Neural cell (in vitro differentiated cells): ENCODE data around the gene SPATA32. TPM values are rescaled to one million over a fixed set of nuclear protein-coding genes. Genes with fewer than 3 reads are reported as not detected.

Source experiments
- H2AFZ ChIP-seq: fragments of 200-600, 300-800 bp; sonication (generic), shearing (Covaris generic); 2 replicates; pipeline ENCODE4 v1.6.0; 2014; ENCODE audit warnings: low read depth, mild to moderate bottlenecking, antibody characterized with exemption, low read length, moderate library complexity
- H3F3A ChIP-seq: fragments of 200-600 bp; shearing (Covaris generic); 2 replicates; pipeline ENCODE4 v1.6.1; 2016; ENCODE audit warnings: mild to moderate bottlenecking, moderate library complexity, mixed read lengths, antibody characterized with exemption, low read length; ENCODE audit not compliant: insufficient read depth, poor library complexity, severe bottlenecking
- H3K27ac ChIP-seq: fragments of 200-600, 300-800 bp; sonication (generic), shearing (Covaris generic); 2 replicates; pipeline ENCODE4 v1.5.1; 2014; ENCODE audit warnings: mild to moderate bottlenecking, low read length, moderate library complexity
- H3K27me3 ChIP-seq: fragments of 300-800, 200-600 bp; sonication (generic), shearing (Covaris generic); 2 replicates; pipeline ENCODE4 v1.6.0; 2014; ENCODE audit warnings: mild to moderate bottlenecking, low read depth, low read length, moderate library complexity; ENCODE audit not compliant: insufficient read depth
- H3K36me3 ChIP-seq: fragments of 300-800, 200-600 bp; sonication (generic), shearing (Covaris generic); 2 replicates; pipeline ENCODE4 v1.5.1; 2014; ENCODE audit warnings: mild to moderate bottlenecking, antibody characterized with exemption, low read length, moderate library complexity; ENCODE audit not compliant: insufficient read depth
- H3K4me2 ChIP-seq: fragments of 300-800, 200-600 bp; sonication (generic), shearing (Covaris generic); 2 replicates; pipeline ENCODE4 v1.6.0; 2014; ENCODE audit warnings: mild to moderate bottlenecking, low read length
- H3K4me3 ChIP-seq: fragments of 300-800, 200-600 bp; sonication (generic), shearing (Covaris generic); 2 replicates; pipeline ENCODE4 v1.5.1; 2014; ENCODE audit warnings: mild to moderate bottlenecking, low read length, moderate library complexity
- H3K79me2 ChIP-seq: fragments of 200-600 bp; shearing (Covaris generic); replicated peaks from 2 replicates; pipeline ENCODE4 v1.6.0; 2014; ENCODE audit warnings: mild to moderate bottlenecking, low read length, moderate library complexity; ENCODE audit not compliant: insufficient read depth
- H3K9ac ChIP-seq: fragments of 300-800, 200-600 bp; sonication (generic), shearing (Covaris generic); 2 replicates; pipeline ENCODE4 v1.6.1; 2016; ENCODE audit warnings: mild to moderate bottlenecking, low read length, mixed read lengths
- H3K9me2 ChIP-seq: fragments of 200-600 bp; shearing (Covaris generic); 2 replicates; pipeline ENCODE4 v1.6.1; 2016; ENCODE audit warnings: mild to moderate bottlenecking, low read length, mixed read lengths; ENCODE audit not compliant: insufficient read depth
- H3K9me3 ChIP-seq: fragments of 200-600, 300-800 bp; sonication (generic), shearing (Covaris generic); 2 replicates; pipeline ENCODE4 v1.6.1; 2016; ENCODE audit warnings: mild to moderate bottlenecking, mixed run types, low read length, moderate library complexity, mixed read lengths
- H4K20me1 ChIP-seq: fragments of 200-600 bp; shearing (Covaris generic); 2 replicates; pipeline ENCODE4 v1.6.1; 2016; ENCODE audit warnings: mild to moderate bottlenecking, mixed run types; ENCODE audit not compliant: insufficient read depth
- CTCF ChIP-seq: fragments of 450-650 bp; IDR thresholded peaks from 2 replicates; pipeline ENCODE4 v1.5.1; 2014; ENCODE audit warnings: antibody characterized with exemption, mild to moderate bottlenecking, moderate library complexity; ENCODE audit not compliant: poor library complexity, severe bottlenecking
- EP300 ChIP-seq: fragments of 450-650 bp; conservative IDR thresholded peaks from 2 replicates; pipeline ENCODE4 v1.6.1; 2014; ENCODE audit warnings: antibody characterized with exemption, mild to moderate bottlenecking, moderate library complexity; ENCODE audit not compliant: poor library complexity, severe bottlenecking
- EZH2 ChIP-seq: fragments of 200-600, 300-800 bp; shearing (Covaris generic), sonication (generic); IDR thresholded peaks from 2 replicates; pipeline ENCODE4 v1.6.1; 2014; ENCODE audit warnings: antibody characterized with exemption, low read length, borderline replicate concordance, mild to moderate bottlenecking; ENCODE audit not compliant: insufficient read depth, poor library complexity, severe bottlenecking
- MXI1 ChIP-seq: fragments of 450-650 bp; conservative IDR thresholded peaks from 2 replicates; pipeline ENCODE4 v1.6.1; 2014; ENCODE audit warnings: antibody characterized with exemption, mild to moderate bottlenecking; ENCODE audit not compliant: poor library complexity, severe bottlenecking
- POLR2AphosphoS5 ChIP-seq: IDR thresholded peaks from 2 replicates; pipeline ENCODE4 v1.6.1; 2012
- RAD21 ChIP-seq: fragments of 450-650 bp; conservative IDR thresholded peaks from 2 replicates; pipeline ENCODE4 v1.6.1; 2014; ENCODE audit warnings: antibody characterized with exemption, mild to moderate bottlenecking, moderate library complexity
- SMC3 ChIP-seq: fragments of 450-650 bp; conservative IDR thresholded peaks from 2 replicates; pipeline ENCODE4 v1.6.1; 2014; ENCODE audit warnings: antibody characterized with exemption, mild to moderate bottlenecking, moderate library complexity; ENCODE audit not compliant: poor library complexity
- TAF1 ChIP-seq: IDR thresholded peaks from 2 replicates; pipeline ENCODE4 v1.6.1; 2012; ENCODE audit warnings: low read depth
- polyA plus RNA-seq: library from polyadenylated mRNA; depleted of rRNA; stranded (reverse); fragments of >200 nt; gene quantifications from 2 replicates; pipeline ENCODE4 v1.2.3, GENCODE V29; 2014
- TF ChIP-seq, protein P1 (sequence below): IDR thresholded peaks from 2 replicates; pipeline ENCODE4 v1.6.1; 2012; ENCODE audit warnings: borderline replicate concordance

Gene SPATA32
- polyA plus RNA-seq, 1 donor from 2014 or later: not detected

GRCh38 chr17:45237686-45238085 lies 24.2 kb downstream of the SPATA32 start:
- Histone ChIP-seq H3K9me2 (no peaks in the 10 kb centered on the region), H3F3A (no peaks in the 10 kb centered on the region), H3K9me3 (no peaks in the 10 kb centered on the region), H3K9ac (no peak overlapping the region), H3K79me2 (no peaks in the 10 kb centered on the region), H3K4me3 (no peak overlapping the region), H3K27me3 (no peaks in the 10 kb centered on the region), H2AFZ (no peak overlapping the region), H3K36me3 (no peaks in the 10 kb centered on the region), H4K20me1 (no peaks in the 10 kb centered on the region), H3K4me2 (no peak overlapping the region), H3K27ac (no peak overlapping the region)
- TF ChIP-seq, protein P1, sequence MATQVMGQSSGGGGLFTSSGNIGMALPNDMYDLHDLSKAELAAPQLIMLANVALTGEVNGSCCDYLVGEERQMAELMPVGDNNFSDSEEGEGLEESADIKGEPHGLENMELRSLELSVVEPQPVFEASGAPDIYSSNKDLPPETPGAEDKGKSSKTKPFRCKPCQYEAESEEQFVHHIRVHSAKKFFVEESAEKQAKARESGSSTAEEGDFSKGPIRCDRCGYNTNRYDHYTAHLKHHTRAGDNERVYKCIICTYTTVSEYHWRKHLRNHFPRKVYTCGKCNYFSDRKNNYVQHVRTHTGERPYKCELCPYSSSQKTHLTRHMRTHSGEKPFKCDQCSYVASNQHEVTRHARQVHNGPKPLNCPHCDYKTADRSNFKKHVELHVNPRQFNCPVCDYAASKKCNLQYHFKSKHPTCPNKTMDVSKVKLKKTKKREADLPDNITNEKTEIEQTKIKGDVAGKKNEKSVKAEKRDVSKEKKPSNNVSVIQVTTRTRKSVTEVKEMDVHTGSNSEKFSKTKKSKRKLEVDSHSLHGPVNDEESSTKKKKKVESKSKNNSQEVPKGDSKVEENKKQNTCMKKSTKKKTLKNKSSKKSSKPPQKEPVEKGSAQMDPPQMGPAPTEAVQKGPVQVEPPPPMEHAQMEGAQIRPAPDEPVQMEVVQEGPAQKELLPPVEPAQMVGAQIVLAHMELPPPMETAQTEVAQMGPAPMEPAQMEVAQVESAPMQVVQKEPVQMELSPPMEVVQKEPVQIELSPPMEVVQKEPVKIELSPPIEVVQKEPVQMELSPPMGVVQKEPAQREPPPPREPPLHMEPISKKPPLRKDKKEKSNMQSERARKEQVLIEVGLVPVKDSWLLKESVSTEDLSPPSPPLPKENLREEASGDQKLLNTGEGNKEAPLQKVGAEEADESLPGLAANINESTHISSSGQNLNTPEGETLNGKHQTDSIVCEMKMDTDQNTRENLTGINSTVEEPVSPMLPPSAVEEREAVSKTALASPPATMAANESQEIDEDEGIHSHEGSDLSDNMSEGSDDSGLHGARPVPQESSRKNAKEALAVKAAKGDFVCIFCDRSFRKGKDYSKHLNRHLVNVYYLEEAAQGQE: no peak
- no peak for TF ChIP-seq POLR2AphosphoS5
- no peak for TF ChIP-seq MXI1
- TF ChIP-seq CTCF: no peak
- no peak for TF ChIP-seq TAF1
- TF ChIP-seq SMC3: no peak
- TF ChIP-seq EZH2: no peak
- no peak for TF ChIP-seq EP300
- no peak for TF ChIP-seq RAD21

GRCh38 chr17:45236282-45236606 lies 25.6 kb downstream of the SPATA32 start:
- no peak overlapping the region for H3K4me3 ChIP-seq
- no peak overlapping the region for H2AFZ ChIP-seq
- no peaks in the 10 kb centered on the region for H3K9me2 ChIP-seq
- TF ChIP-seq RAD21 (no peak), TAF1 (no peak), MXI1 (no peak), SMC3 (no peak), EZH2 (no peak), CTCF (no peak), POLR2AphosphoS5 (no peak), EP300 (no peak)
- TF ChIP-seq, protein P1: no peak
- H3K36me3 ChIP-seq: no peaks in the 10 kb centered on the region
- no peak overlapping the region for H3K4me2 ChIP-seq
- no peaks in the 10 kb centered on the region for H3F3A ChIP-seq
- H4K20me1 ChIP-seq: no peaks in the 10 kb centered on the region
- H3K9ac ChIP-seq: no peak overlapping the region
- no peak overlapping the region for H3K27ac ChIP-seq
- no peaks in the 10 kb centered on the region for H3K79me2 ChIP-seq
- no peaks in the 10 kb centered on the region for H3K9me3 ChIP-seq
- H3K27me3 ChIP-seq: no peaks in the 10 kb centered on the region
